Retina (tissue), 1 donor: Measurements from ENCODE around the gene ZNF583.

ENCODE experiments used
- DNase-seq: peaks from one replicate; pipeline ENCODE4 v3.0.0-alpha.2; 2016

ZNF583 gene

DNA sequence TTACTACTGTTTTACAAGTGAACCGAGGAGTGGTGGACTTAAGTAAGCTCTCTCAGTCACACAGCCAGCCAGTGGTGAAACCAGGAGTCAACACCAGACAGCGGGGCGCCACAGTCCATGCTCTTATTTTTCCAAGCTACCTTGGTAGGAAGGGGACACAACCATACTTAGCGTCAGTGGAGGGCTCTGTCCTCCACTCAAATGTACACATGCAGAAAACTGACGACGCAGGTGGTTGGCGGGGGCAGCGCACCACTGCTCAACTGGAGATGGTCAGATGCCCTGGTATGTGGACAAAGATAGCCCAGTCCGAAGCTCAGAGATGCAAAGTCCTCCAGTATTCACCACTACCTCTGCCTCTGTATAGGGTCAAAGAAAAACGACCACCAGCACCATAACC lies 72.0 kb downstream of the ZNF583 start:
- no peak for DNase-seq
